GM19099 (cell line): ENCODE results near the gene GOLGA8F.
"Not testable (repeated sequence)": the region's sequence is repeated elsewhere in the genome, so short reads cannot be mapped to it uniquely, and the experiment has no call there.

ENCODE experiments used
- POLR2A ChIP-seq: IDR thresholded peaks from 3 replicates; pipeline ENCODE4 v1.6.1; 2011; ENCODE audit warnings: low read depth; ENCODE audit not compliant: insufficient read length; ENCODE audit errors: extremely low read depth

Gene GOLGA8F, protein sequence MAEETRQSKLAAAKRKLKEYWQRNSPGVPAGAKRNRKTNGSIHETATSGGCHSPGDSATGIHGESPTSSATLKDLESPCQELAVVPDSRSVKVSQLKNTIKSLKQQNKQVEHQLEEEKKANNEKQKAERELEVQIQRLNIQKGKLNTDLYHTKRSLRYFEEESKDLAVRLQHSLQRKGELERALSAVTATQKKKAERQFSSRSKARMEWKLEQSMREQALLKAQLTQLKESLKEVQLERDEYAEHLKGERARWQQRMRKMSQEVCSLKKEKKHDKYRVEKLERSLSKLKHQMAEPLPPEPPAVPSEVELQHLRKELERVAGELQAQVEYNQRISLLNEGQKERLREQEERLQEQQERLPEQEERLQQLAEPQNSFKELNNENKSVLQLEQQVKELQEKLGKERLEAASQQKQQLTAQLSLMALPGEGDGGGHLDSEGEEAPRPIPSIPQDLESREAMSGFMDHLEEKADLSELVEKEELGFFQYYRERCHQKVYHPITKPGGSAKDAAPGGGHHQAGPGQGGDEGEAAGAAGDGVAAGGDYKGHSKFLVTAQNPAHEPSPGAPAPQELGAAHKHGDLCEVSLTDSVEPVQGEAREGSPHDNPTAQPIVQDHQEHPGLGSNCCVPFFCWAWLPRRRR

DNA sequence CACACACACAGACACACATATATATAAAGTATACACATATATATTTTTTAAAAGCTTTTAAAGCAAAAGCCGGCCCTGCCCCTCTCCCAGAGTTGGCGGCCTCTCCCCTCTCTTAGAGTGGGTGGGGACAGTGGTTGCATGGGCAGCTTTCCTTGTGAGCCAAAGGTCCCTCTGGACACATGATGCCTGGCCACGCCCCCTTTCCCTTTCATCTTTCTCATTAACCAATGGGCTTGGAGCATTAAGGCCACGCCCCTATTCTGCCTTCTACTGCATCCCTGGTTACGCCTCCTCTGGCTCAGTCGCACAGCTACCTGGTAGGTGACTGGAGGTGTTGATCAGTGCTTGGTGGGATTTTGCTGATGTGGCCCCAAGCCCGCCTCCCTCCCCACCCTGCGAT is at the start of gene GOLGA8F:
GOLGA8F (plus strand) TSS at position 301 of the 400 bp plus-strand sequence; CDS start at position 399, 98 bp downstream.
- not testable (repeated sequence) for TF ChIP-seq POLR2A

DNA sequence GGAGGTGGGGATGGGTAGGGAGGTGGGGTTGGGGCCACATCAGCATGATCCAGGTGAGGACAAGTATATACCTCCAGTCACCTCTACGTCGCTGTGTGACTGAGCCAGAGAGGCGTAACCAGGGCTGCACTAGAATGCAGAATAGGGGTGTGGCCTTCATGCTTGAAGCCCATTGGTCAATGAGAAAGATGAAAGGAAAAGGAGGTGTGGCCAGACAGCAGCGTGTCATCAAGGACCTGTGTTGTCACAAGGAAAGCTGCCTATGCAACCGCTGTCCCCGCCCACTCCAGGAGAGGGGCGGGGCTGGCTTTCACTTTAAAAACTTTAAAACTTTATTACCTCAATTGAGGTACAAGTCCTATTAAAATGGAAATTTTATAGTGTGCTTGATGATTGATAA is 20.5 kb upstream of the GOLGA8F start, which contains the start of gene GOLGA6L24:
GOLGA6L24 (minus strand) TSS at position 101 of the 400 bp plus-strand sequence; CDS start at position 40, 61 bp downstream.
- TF ChIP-seq POLR2A = not testable (repeated sequence)
